GM12878 (cell line): ENCODE data around the gene NMUR1. TPM values are rescaled to one million over a fixed set of nuclear protein-coding genes. Genes with fewer than 3 reads are reported as not detected.

ENCODE experiments used
- ATAC-seq: fragments of 200-7000 bp; cut with Tn5 transposase; 3 replicates; pipeline ENCODE4 v1.9.1; 2020; ENCODE audit warnings: mild to moderate bottlenecking, moderate library complexity
- BruUV-seq: library from RNA; stranded (reverse); fragments of 400-500 nt; replicated peaks from 2 replicates; lab custom pipeline; 2021; lab: Mats Ljungman, UMichigan
- CTCF ChIA-PET: fragments of 300-600 bp; sonication (Branson Sonifier 250); formaldehyde crosslinking; extraction: SDS; loops from one replicate; lab custom pipeline; 2021; ENCODE audit warnings: inconsistent platforms; lab: Yijun Ruan, JAX
- POLR2A ChIA-PET: fragments of 350-600 bp; formaldehyde crosslinking; extraction: SDS; loops from one replicate; lab custom pipeline; 2021; ENCODE audit warnings: inconsistent platforms; lab: Charles Lee
- RAD21 ChIA-PET: fragments of 300-600 bp; sonication (Branson Sonifier 250); formaldehyde crosslinking; loops from one replicate; lab custom pipeline; 2023; ENCODE audit warnings: antibody characterized with exemption; ENCODE audit not compliant: unreplicated experiment; lab: Charles Lee
- SMC1A ChIA-PET: fragments of 300-600 bp; sonication (Branson Sonifier 250); formaldehyde crosslinking; loops from one replicate; lab custom pipeline; 2023; ENCODE audit not compliant: unreplicated experiment, uncharacterized antibody; lab: Charles Lee
- DNase-seq: peaks from one replicate; pipeline ENCODE4 v3.0.0-alpha.2; 2011; ENCODE audit warnings: low read depth, low spot score
- FAIRE-seq: peaks from 3 replicates; lab custom pipeline; 2011; peaks lifted over from hg19 to GRCh38; lab: Jason Lieb, UNC
- H2AFZ ChIP-seq: 2 replicates; pipeline ENCODE4 v1.6.0; 2011; ENCODE audit warnings: low read depth, low read length, control low read depth; ENCODE audit not compliant: control insufficient read depth
- H3K27ac ChIP-seq: 2 replicates; pipeline ENCODE4 v1.5.1; 2011; ENCODE audit warnings: control low read depth; ENCODE audit not compliant: control insufficient read depth, insufficient read depth
- H3K27me3 ChIP-seq, 2 experiments: replicated peaks in 1 of 2; 2 replicates each; pipeline versions ENCODE4 v1.6.0 to v1.6.1; 2011; ENCODE audit warnings: low read length in 1 of 2; ENCODE audit not compliant: control insufficient read depth in 2 of 2, insufficient read depth in 2 of 2
- H3K36me3 ChIP-seq, 2 experiments: 2 replicates each; pipeline ENCODE4 v1.5.1; 2011; ENCODE audit warnings: low read length in 1 of 2; ENCODE audit not compliant: control insufficient read depth in 2 of 2, insufficient read depth in 2 of 2
- H3K4me1 ChIP-seq: 2 replicates; pipeline ENCODE4 v1.6.1; 2011; ENCODE audit warnings: mild to moderate bottlenecking, low read length, moderate library complexity, mixed read lengths; ENCODE audit not compliant: control insufficient read depth, insufficient read depth
- H3K4me2 ChIP-seq: 2 replicates; pipeline ENCODE4 v1.6.0; 2011; ENCODE audit warnings: control low read depth; ENCODE audit not compliant: control insufficient read depth, insufficient read depth
- H3K4me3 ChIP-seq: fragments of 200-600 bp; sonication (generic); 2 replicates; pipeline ENCODE4 v1.5.1; 2016
- H3K79me2 ChIP-seq: 2 replicates; pipeline ENCODE4 v1.6.0; 2011; ENCODE audit warnings: low read length; ENCODE audit not compliant: control insufficient read depth, insufficient read depth
- H3K9ac ChIP-seq: 2 replicates; pipeline ENCODE4 v1.8.0; 2011; ENCODE audit warnings: low read length, control low read depth, mixed read lengths; ENCODE audit not compliant: control insufficient read depth, insufficient read depth
- H3K9me3 ChIP-seq: replicated peaks from 3 replicates; pipeline ENCODE4 v1.5.1; 2011; ENCODE audit warnings: mild to moderate bottlenecking, low read length; ENCODE audit not compliant: control insufficient read depth, insufficient read depth
- H4K20me1 ChIP-seq: 2 replicates; pipeline ENCODE4 v1.6.0; 2011; ENCODE audit not compliant: control insufficient read depth, insufficient read depth
- ATF2 ChIP-seq: IDR thresholded peaks from 2 replicates; pipeline ENCODE4 v1.6.1; 2012; ENCODE audit warnings: low read length, inconsistent platforms
- ATF7 ChIP-seq: fragments of 450-650 bp; IDR thresholded peaks from 2 replicates; pipeline ENCODE4 v1.6.1; 2016; ENCODE audit warnings: low read depth, mild to moderate bottlenecking
- BHLHE40 ChIP-seq, 2 experiments: fragments of 450-650 bp in 1 of 2; IDR thresholded peaks; 2 replicates each; pipeline ENCODE4 v1.6.1; 2011 to 2017; ENCODE audit warnings: low read depth in 2 of 2, borderline replicate concordance in 1 of 2, improper control_type of control experiment in 1 of 2, low read length in 1 of 2, mild to moderate bottlenecking in 1 of 2
- BRCA1 ChIP-seq: IDR thresholded peaks from 2 replicates; pipeline ENCODE4 v1.6.1; 2011; ENCODE audit warnings: low read depth, low read length, improper control_type of control experiment
- CBFB ChIP-seq: IDR thresholded peaks from 2 replicates; pipeline ENCODE4 v1.6.1; 2016; ENCODE audit warnings: antibody characterized with exemption, low read depth
- CHD4 ChIP-seq: fragments of 200-600 bp; sonication (generic); IDR thresholded peaks from 2 replicates; pipeline ENCODE4 v1.6.1; 2016; ENCODE audit warnings: mild to moderate bottlenecking
- DPF2 ChIP-seq: fragments of 450-650 bp; IDR thresholded peaks from 2 replicates; pipeline ENCODE4 v1.6.1; 2017; ENCODE audit warnings: mild to moderate bottlenecking
- IKZF1 ChIP-seq: fragments of 450-650 bp; conservative IDR thresholded peaks from 2 replicates; pipeline ENCODE4 v1.6.1; 2017; ENCODE audit warnings: antibody characterized with exemption, mild to moderate bottlenecking
- JUND ChIP-seq: IDR thresholded peaks from 2 replicates; pipeline ENCODE4 v1.6.1; 2012; ENCODE audit warnings: low read depth, mild to moderate bottlenecking, low read length, improper control_type of control experiment, moderate library complexity
- LARP7 ChIP-seq: fragments of 450-650 bp; IDR thresholded peaks from 2 replicates; pipeline ENCODE4 v1.6.1; 2017; ENCODE audit warnings: mild to moderate bottlenecking
- MAX ChIP-seq: IDR thresholded peaks from 2 replicates; pipeline ENCODE4 v1.6.1; 2012; ENCODE audit warnings: low read depth, low read length, improper control_type of control experiment
- RAD21 ChIP-seq: IDR thresholded peaks from 2 replicates; pipeline ENCODE4 v1.6.1; 2011; ENCODE audit warnings: mild to moderate bottlenecking, low read depth, low read length, moderate library complexity; ENCODE audit not compliant: insufficient read depth
- SIX5 ChIP-seq: IDR thresholded peaks from 2 replicates; pipeline ENCODE4 v1.6.1; 2011; ENCODE audit warnings: mild to moderate bottlenecking, low read depth, low read length, moderate library complexity; ENCODE audit not compliant: severe bottlenecking
- SMAD1 ChIP-seq: fragments of 450-650 bp; IDR thresholded peaks from 2 replicates; pipeline ENCODE4 v1.6.1; 2018; ENCODE audit warnings: mild to moderate bottlenecking, low read depth; ENCODE audit not compliant: partially characterized antibody
- TCF7 ChIP-seq: IDR thresholded peaks from 2 replicates; pipeline ENCODE4 v1.6.1; 2014; ENCODE audit warnings: antibody characterized with exemption, borderline replicate concordance
- YBX1 ChIP-seq: fragments of 450-650 bp; IDR thresholded peaks from 2 replicates; pipeline ENCODE4 v1.6.1; 2016; ENCODE audit warnings: antibody characterized with exemption
- ZNF274 ChIP-seq: IDR thresholded peaks from one replicate; pipeline ENCODE4 v1.8.0; 2011; ENCODE audit not compliant: insufficient read length, insufficient read depth
- WGBS: methylation state at CpG from one replicate; pipeline ENCODE4 v1.1.6; 2016; ENCODE audit warnings: low lambda C conversion rate; ENCODE audit not compliant: insufficient replicate concordance, insufficient coverage; ENCODE audit errors: missing lambda C conversion rate; 5-methylcytosine and 5-hydroxymethylcytosine counted together
- in situ Hi-C: fragments of 300-500 bp; cut with MboI; formaldehyde crosslinking; loops from 9 replicates; pipeline ENCODE4 v1.14.3; 2018; ENCODE audit warnings: mixed read lengths
- intact Hi-C: fragments of 100-400 bp; cut with micrococcal nuclease; formaldehyde crosslinking; loops from one replicate; pipeline ENCODE4 v1.14.2; 2022; ENCODE audit not compliant: unreplicated experiment
- polyA plus RNA-seq, 11 experiments: library from polyadenylated mRNA; depleted of rRNA in 4 of 11; unstranded in 6 of 11; stranded (reverse) in 5 of 11; fragments of >200 nt; fragmentation: Nextera tagmentation in 4 of 11; fragmentation: Illumina TruSeq in 1 of 11; extraction: Ambion mirVana in 4 of 11; extraction: Trizol in 1 of 11; gene quantifications; 1 replicate in 1 of 11; 2 replicates in 10 of 11; pipeline versions ENCODE4 v1.2.1 to v1.2.3, GENCODE V29; 2011 to 2016; ENCODE audit warnings: inconsistent platforms in 2 of 11, missing spikeins in 2 of 11, low read depth in 1 of 11
- total RNA-seq, 4 experiments: library from RNA; depleted of rRNA in 3 of 4; stranded (reverse); fragments of >200 nt in 3 of 4; fragmentation: Illumina TruSeq in 1 of 4; extraction: Trizol in 1 of 4; gene quantifications; 2 replicates each; pipeline versions ENCODE4 v1.2.1 to v1.2.3, GENCODE V29; 2013 to 2021

Gene NMUR1
- total and polyA plus RNA-seq, 10 of the 15 experiments (the other 5 are each of a cell fraction or from before 2014, with no cell fraction given), result under 0.01 to 0.08 (median 0.02) TPM; not detected in 5

GRCh38 chr2:231518771-231519170 is 11.5 kb downstream of the NMUR1 start:
- intact Hi-C loops, result no loop called here
- ATAC-seq (no peak), DNase-seq (no peak), FAIRE-seq (no peak)
- Histone ChIP-seq H3K9me3 (no peaks in the 10 kb centered on the region), H2AFZ (no peak overlapping the region), H3K4me3 (no peak overlapping the region), H3K4me2 (no peak overlapping the region), H3K27ac (no peak overlapping the region), H3K36me3 (no peaks in the 10 kb centered on the region), H3K79me2 (peaks cover 4% of the 10 kb centered on the region), H3K9ac (no peak overlapping the region), H4K20me1 (no peaks in the 10 kb centered on the region), H3K4me1 (peaks cover 3% of the 10 kb centered on the region; the same call in 1 of the 2 replicates), H3K27me3 (no peaks in the 10 kb centered on the region)
- ChIA-PET POLR2A (no interaction called here), SMC1A (interaction anchor here (0.6 to 1.0 kb wide), 2 partner anchors 40 to 91 kb away, joined by 3 to 5 read pairs; no protein-coding TSS in a partner anchor), CTCF (interaction anchor here (1.0 to 3.4 kb wide), 9 partner anchors 12 to 81 kb away, joined by 3 to 84 read pairs (median 11); partner anchors contain the start of gene NMUR1), RAD21 (interaction anchor here (1.2 kb wide), 1 partner anchor 93 kb away, joined by 3 read pairs; no protein-coding TSS in a partner anchor)
- WGBS, result 74% methylated on average over 5 of the region's 5 CpGs
- TF ChIP-seq TCF7 (no peak), MAX (no peak), SIX5 (no peak), CBFB (no peak), LARP7 (no peak)
- BruUV-seq, result no TSS peak
- in situ Hi-C loops, result no loop called here

- ChIA-PET POLR2A (interaction anchor here (2.5 kb wide), 1 partner anchor 51 kb away, joined by 12 read pairs; the partner anchor contains the start of gene NCL), CTCF (interaction anchor here (0.8 to 2.1 kb wide), 6 partner anchors 30 to 160 kb away, joined by 3 to 9 read pairs (median 5); no protein-coding TSS in a partner anchor), RAD21 (interaction anchor here (1.2 kb wide), 1 partner anchor 41 kb away, joined by 5 read pairs; no protein-coding TSS in a partner anchor), SMC1A (interaction anchor here (0.7 to 2.0 kb wide), 9 partner anchors 9 to 810 kb away, joined by 3 to 8 read pairs (median 4); partner anchors contain the start of gene NMUR1)
- DNase-seq, result no peak
- WGBS, result 93% methylated on average over 4 of the region's 4 CpGs
- H3K4me3 ChIP-seq, result no peak overlapping the region
- in situ Hi-C loops (no loop called here), intact Hi-C loops (no loop called here)
- FAIRE-seq, result no peak
- no peak overlapping the region for H3K9ac ChIP-seq
- BruUV-seq, result no TSS peak
- no peak overlapping the region for H3K27ac ChIP-seq
- ATAC-seq, result no peak
- H3K79me2 ChIP-seq, result peaks cover 9% of the 10 kb centered on the region
- no peaks in the 10 kb centered on the region for H4K20me1 ChIP-seq
- no peaks in the 10 kb centered on the region; the same call in 2 of the 3 replicates for H3K9me3 ChIP-seq
- H3K27me3 ChIP-seq, result no peaks in the 10 kb centered on the region
- H3K4me2 ChIP-seq, result no peak overlapping the region
- no peak overlapping the region for H2AFZ ChIP-seq
- H3K4me1 ChIP-seq, result peaks cover 9% of the 10 kb centered on the region
- no peaks in the 10 kb centered on the region; a peak in 1 of 4 replicates for H3K36me3 ChIP-seq
- TF ChIP-seq BRCA1 (no peak), SMAD1 (no peak), JUND (no peak), RAD21 (no peak), DPF2 (no peak), CHD4 (no peak), BHLHE40 (IDR thresholded peaks at IDR 0.05; ENCODE audit: borderline replicate concordance in 1 of 2, low read depth in 2 of 2, low read length in 1 of 2) (no peak), ZNF274 (no peak), ATF2 (no peak), YBX1 (no peak), ATF7 (no peak), IKZF1 (no peak)
Observed at GRCh38 chr2:231515603-231516002, 14.6 kb downstream of the NMUR1 start.
